HG02938 (cell line): ENCODE results near the gene RNF19B.
"Not testable (repeated sequence)": the region's sequence is repeated elsewhere in the genome, so short reads cannot be mapped to it uniquely, and the experiment has no call there.

ENCODE experiments used
- ATAC-seq: cut with Tn5 transposase; IDR thresholded peaks from one replicate; pipeline ENCODE4 v1.9.1; 2021; ENCODE audit warnings: mild to moderate bottlenecking, moderate library complexity; ENCODE audit not compliant: unreplicated experiment

Gene RNF19B

DNA sequence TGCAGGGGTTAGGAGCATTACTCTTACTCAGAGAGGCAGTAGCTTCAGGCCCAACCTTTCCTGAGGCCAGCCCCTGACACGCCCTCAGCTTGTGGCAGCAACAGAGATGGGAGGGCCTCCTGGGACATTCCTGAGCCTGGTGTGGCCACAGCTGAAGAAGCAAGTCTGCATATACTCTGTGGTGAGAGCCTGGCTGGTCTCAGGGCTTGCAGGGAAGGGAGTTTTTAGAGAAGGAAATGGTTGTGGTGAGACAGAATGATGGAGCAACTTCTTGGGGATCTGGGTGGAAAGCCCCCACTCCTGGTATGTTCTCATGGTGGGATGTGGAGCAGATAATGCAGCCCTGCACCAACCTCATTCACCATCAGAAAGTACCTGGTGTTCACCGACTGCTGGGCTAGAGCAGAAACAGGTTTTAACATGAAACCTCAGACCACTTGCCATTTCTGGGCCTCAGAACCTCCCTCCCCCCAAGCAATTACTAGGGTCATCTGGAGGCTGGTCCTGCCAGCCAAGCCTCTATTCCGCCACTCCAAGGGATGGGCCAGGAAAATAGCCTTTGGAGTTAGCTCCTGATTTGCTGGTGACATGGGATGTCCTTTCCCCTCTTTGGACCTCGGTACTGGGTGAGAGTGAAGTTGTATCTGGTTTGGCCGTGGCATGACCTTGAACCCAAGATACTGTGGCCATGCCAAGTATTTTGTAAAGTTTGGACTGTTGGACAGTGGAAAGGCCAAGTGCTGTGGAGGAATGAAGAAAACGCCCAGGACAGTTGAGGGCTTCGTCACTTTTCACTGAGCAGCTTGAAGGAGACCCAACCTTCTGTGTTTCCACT, 28.1 kb upstream of the RNF19B start:
- peak; percentile 62 for ATAC-seq

DNA sequence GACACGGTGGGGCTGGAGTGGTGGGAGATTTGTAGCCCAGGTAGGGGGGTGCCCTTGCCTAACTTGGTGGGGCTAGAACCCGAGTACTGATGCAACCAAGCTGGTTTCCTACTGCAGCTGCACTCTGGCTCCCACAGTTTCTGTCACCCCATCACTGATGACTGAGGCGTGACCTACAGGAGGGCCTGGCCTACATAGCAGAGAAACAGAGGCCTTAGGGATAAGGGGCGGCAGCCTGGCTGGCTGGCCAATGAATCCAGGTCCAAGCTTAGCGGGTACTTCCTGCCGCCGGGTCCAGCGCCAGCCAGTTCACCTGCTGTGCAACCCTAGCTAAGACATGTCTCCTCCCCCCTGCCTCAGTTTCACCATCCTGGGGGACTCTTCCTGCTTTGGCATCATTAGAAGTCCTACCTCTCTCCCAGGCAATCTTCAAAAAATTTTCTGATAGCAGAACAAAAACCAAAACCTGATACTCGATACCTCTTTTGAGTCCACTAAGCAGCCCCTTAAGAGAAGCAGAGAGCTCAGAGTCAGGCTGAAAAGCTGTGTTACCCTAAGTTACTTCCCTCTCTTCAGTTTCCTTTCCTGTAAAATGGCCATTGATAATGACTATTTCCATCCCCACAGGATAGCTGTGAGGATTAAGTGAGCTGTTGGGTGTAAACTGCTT, 27.3 kb upstream of the RNF19B start:
- peak; percentile 41 for ATAC-seq

DNA sequence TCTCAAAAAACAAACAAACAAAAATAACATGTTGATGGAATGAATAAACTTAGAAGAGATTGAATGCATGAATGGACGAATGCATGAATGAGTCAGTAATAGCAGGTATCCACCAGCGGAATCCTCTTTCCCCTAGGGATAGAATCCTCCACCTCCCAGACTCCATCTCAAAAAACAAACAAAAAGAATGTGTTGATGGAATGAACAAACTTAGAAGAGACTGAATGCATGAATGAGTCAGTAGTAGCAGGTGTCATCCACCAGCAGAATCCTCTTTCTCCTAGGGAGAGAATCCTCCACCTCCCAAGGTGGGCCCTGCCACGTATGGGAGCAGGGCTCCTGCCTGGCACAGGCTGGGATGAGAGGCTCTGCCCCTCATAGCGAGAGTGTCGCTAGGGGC, 26.8 kb upstream of the RNF19B start:
- ATAC-seq, result no peak

DNA sequence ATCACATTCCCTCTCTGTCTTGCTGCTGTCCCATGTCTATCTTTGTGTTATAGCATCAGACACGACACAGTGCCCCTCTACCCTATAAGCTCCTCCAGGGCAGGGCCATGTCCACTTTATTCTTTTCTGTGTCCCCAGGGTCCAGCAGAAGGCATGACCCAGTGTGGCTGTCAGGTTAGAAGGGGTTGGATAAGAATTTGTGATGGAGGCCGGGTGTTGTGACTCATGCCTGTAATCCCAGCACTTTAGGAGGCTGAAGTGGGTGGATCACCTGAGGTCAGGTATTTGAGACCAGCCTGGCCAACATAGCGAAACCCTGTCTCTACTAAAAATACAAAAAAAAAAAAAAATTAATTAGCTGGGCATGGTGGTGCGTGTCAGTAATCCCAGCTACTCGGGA, 26.3 kb upstream of the RNF19B start:
- no peak for ATAC-seq

DNA sequence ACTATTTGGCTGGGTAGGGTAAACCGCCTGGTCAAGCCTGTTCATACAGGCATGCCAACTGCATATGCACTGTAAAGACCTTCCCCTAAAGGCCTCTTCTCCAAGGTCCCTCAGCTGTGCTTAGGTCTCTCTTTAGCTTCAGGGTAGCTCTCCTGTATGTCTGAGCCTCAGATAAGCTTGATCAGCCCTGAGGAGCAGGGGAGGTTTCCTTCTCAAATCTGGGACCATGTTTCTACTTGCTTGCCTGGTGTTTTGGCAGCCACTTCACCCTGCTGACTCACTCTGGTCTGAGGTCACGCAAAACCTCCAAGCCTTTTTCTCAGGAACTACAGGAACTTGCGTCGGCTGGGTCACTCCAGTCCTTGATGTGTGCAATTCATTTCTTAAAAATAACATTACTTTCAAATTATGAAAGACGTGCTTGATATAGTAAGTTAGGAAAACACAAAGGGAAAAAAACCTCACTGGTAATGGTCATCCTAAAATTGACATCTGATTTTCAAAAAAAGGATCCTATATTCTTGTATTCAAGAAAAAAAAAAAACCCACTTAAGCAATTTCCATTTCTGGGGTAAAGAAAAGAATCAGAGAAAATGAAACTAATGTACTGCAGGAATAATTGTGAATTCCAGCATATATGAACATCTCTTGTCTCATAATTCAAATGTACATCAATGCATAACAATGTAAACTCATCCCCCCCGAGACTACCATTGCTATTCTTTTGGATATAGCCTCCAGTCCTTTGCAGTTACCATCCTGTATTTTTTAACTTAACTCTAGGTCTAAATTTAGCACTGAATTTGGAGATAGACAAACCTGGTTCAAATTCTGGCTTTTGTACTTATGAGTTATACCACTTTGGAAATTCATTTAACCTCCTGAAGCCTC, 24.8 kb upstream of the RNF19B start:
- ATAC-seq, result no peak

DNA sequence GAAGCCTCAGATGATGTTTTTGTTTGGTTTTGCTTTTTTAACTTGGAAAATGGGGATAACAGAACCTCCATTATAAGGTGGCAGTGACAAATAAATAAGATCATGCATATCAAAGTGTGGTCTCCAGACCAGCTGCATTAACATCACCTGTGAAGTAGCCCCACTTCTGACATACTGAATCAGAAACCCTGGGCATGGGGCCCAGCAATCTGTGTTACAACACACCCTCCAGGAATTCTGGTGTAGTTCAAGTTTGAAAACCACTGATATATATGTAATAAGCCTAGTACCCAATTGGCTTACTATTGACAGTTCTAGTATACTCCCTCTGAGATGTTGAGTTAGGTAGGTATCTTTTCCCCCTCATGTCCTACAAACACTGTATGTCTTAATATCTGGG, 24.1 kb upstream of the RNF19B start:
- ATAC-seq, result no peak

DNA sequence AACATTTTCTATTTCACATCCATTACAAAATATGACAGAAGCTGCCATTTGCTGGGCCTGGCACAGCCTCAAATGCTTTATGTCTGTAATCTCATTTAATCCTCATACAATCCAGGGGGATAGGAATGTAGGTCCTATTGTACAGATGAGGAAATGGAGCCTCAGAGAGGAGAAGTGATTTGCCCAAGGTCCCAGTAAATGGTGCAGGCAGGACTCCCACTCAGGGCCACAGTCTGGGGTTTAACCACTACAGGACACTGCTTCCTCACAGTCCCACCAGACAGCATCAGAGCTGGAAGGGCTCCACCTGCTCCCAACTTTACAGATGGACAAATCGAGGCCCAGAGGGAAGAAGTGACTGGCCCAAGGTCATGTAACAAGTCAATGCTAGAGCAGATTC, 20.6 kb upstream of the RNF19B start:
- ATAC-seq, result no peak

DNA sequence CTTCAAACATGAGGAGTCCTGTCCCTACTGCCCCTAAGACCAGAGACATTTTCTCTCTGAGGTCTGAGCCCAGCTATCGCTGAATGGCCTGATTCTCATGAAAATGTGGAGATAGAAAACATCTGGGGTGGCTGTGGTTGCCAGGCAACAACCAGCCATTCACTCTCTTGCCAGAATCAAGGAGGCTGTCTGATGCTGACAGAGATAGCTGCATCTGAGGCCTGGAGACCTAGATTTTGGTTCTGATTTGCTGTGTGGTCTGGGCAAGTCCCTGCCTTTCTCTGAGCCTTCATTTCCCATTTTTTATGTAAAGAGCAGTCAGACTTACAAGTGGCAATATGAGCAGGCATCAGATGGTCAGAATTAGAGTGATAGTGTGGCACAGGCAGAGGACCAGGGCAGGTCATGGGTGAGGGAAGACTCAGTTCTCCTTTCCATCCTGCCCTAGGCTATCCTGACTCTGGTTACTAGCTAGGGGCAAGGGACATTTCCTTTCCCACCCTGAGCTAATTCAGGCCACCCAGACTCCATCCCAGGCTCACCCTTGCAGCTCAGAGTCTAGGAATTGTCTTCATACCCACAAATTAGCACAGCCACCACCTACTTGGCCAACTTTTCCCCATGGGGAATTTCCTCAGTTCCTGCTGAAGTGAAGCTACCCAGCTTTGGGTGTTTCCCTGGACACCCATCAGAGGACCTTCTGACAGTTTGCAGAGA, 20.0 kb upstream of the RNF19B start:
- no peak for ATAC-seq

DNA sequence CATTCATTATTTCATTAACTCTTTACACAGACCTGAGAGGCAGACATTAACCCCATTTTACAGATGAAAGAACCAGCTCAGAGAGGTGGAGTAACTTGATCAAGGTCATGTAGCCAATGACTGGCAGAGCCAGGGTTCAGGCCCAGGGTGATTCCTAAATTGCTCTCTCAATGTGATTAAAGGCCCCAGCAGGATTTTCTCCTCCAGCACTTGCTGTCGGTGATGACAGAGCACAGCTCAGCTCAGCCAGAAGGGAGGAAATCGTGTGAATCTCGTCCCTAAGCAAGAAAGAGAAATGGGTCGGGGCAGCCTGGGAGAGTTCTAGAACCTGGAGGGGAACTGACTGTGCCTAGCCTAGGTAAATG, 19.5 kb upstream of the RNF19B start:
- no peak for ATAC-seq

DNA sequence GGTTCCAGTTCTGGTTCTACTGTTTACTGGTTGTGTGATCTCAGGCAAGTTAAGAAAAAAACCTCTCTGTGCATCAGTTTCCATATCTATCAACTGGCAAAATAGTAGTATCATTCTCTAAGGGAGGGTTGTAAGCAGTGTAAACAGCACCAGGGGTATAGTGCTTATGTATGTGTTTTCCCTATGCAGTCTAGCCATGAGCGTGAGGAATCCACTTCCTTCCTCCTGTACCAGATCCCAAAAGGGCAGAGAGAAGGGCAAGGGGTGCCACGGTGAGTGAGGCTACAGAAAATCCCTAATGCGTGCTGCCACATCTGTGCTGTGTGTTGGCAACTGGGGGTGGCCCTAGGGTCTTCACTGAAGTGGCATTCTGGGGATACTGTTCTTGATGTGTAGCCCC, 18.4 kb upstream of the RNF19B start:
- ATAC-seq, result no peak

DNA sequence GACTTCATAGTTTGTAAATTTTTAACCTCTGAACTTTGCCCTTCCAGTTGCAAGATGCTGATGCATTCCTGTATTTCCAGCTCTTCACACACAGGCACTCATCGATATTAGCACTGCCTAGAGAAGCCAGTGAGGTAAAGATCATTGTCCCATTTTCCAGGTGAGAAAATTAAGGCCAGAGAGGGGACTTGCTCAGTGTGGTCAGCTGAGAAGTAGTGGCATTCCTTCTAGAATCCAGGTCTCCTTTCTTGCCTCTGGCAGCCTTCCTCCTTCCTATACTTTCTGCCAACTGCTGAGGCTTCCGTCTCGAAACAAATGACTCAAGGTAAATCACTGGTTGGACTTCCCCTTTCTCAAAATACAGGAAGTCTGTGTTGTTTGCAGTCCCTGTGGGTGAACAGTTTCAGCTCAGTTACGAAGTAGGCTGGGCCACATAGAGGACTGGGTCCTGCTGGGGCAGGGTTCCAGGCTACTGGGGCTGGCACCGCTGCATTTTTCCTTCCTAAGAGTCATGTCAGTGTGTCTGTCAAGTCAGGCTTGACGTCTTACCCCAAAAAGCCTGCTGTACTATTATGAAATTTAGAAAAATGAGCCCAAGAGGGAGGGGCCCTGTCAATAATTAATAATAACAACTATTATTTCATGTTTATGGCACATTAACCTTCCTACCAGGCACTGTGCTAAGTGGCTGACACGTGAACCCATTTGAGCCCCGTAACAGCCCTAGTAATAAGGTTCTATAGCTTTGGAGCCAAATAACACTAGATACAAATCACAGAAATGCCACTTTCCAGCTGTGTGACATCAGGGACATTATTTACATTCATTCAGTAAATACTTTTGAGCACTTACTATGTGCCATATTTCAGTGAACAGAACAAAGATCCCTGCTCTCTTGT, 16.6 kb upstream of the RNF19B start:
- ATAC-seq, result peak; percentile 94

DNA sequence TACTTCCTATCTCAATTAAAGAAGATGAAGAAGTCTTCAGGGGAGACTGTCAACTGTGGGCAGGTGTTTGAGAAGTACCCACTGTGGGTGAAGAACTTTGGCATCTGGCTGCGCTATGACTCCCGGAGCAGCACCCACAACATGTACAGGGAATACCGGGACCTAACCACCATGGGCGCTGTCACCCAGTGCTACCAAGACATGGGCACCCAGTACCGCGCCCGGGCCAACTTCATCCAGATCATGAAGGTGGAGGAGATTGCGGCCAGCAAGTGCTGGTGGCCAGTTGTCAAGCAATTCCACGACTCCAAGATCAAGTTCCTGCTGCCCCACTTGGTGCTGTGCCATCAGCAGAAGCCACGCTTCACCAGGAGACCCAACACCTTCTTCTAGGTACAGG, 15.5 kb upstream of the RNF19B start:
- no peak for ATAC-seq

DNA sequence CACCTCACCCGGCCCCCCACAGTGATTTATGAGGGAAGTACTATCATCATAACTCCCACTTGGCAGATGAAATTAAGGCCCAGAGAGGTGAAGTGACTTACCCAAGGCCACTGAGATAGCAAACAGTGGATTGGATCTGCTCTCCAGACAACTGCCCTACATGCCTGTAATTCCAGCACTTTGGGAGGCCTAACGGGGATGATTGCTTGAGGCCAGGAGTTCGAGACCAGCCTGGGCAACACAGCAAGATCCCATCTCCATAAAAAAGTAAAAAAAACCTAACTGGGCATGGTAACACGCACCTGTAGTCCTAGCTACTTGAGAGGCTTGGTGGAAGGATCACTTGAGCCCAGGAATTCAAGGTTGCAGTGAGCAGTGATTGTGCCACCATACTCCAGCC, 14.2 kb upstream of the RNF19B start:
- no peak for ATAC-seq

DNA sequence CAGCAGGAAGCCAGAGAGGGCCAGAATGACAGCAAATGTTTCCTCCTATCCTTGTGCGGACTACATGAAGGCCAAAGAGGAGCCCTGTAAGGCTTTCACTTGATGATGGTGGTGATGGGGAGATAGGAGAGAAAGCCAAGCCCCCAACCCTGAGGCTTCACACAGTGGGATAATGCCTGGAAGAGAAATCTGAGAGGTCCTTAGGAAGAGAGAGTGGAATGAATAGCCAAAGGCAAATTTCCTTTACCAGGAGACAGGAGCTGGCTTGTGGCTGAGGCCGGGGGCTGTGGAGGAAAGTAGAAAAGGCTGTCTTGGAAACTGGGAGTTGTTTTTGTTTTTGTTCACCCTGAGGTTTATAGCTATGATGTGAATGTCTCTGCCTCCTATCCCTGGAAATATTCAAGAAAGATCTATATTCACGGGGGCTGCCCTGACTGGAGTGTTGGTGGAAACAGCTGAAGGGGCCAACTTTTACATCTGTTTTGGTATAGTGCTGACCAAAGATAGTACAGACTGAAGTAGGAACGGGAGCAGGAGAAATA, 13.0 kb upstream of the RNF19B start:
- ATAC-seq, result no peak

DNA sequence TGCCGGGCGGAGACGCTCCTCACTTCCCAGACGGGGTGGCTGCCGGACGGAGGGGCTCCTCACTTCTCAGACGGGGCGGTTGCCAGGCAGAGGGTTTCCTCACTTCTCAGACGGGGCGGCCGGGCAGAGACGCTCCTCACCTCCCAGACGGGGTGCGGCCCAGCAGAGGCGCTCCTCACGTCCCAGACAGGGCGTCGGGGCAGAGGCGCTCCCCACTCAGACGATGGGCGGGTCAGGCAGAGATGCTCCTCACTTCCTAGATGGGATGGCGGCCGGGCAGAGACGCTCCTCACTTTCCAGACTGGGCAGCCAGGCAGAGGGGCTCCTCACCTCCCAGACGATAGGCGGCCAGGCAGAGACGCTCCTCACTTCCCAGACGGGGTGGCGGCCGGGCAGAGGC, 10.4 kb upstream of the RNF19B start:
- ATAC-seq, result not testable (repeated sequence)

DNA sequence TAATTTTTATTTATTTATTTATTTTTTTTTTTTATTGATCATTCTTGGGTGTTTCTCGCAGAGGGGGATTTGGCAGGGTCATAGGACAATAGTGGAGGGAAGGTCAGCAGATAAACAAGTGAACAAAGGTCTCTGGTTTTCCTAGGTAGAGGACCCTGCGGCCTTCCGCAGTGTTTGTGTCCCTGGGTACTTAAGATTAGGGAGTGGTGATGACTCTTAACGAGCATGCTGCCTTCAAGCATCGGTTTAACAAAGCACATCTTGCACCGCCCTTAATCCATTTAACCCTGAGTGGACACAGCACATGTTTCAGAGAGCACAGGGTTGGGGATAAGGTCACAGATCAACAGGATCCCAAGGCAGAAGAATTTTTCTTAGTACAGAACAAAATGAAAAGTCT, 8.8 kb upstream of the RNF19B start:
- ATAC-seq, result not testable (repeated sequence)

DNA sequence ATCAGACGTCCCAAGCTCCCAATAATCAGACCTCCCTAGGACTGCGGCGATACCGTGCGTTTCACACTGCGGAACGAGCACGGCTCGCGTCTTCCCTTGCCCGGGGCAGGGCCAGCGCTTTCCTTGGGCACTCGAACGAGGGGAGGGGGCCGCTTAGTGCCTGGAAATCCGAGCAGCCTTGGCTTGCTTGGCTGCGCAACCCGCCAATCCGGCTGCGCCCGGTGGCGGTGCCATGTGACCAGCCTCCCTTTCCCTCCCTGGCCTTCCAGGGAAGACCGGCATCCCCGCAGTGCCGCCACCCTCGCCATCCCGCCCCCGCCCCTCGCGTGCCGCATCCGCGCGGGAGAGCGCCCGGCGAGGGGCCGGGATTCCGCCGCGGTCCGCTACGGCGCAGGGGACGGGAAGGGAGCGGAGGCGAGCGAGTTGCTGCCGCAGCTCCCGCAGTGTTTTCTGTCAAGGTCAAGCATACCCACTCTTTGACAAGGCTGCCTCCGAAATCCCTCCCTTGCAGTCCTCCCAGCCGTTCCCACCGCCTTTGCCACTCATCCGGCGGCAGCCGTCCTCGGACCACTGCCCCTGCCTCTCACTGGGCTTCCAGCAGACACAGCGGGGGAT, 8.3 kb upstream of the RNF19B start:
- ATAC-seq, result no peak

DNA sequence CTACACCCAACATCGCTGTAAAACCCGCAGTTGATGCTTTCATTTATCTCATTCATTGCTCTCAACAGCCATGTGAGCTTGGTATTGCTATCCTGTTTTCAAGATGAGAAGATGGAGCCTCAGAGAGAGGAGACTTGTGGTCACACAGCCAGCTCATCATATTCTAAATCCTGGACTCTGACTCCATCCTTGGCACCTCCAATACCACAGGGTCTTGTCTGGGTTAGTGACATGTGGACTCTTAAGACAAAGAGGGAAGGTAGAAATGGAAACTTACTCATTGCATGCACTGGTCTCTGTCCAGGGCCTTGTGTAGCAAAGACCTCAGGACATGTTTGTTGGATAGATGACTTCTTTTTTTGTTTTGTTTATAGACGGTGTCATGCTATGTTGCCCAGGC, 7.0 kb upstream of the RNF19B start:
- no peak for ATAC-seq

DNA sequence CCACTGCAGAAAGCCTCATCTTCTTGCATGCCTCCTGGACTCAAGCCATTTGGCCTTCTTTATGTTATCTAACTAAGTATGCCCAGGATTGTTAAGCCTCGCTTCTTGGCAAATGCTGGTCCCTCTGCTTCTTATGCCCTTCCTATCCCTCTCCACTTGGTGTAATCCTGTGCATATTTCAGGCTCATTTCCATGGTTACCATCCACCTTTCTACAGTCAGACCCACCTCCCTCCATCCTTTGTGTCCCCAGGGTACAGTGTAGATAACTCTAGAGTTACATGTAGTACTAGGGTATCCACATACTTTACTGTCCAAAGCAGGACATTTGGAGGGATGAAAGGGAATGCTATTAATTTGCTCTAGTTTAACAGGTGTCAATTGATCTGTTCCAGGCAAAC, 6.5 kb upstream of the RNF19B start:
- no peak for ATAC-seq
